ENCODE data around the gene SUPT20HL2.

GRCh38 chrX:24292353-24292752 lies 21.5 kb downstream of the SUPT20HL2 start:
- TF ChIP-seq TCF4 (CRISPR knock-in tag; IDR thresholded peaks at IDR 0.05; ENCODE audit: borderline replicate concordance) (no peak), PPARA (CRISPR knock-in tag; IDR thresholded peaks at IDR 0.05; ENCODE audit: borderline replicate concordance) (no peak), ARNTL (CRISPR knock-in tag; IDR thresholded peaks at IDR 0.05; ENCODE audit: borderline replicate concordance, low read depth) (no peak), SNAI2 (CRISPR knock-in tag; IDR thresholded peaks at IDR 0.05) (no peak), GLIS3 (CRISPR knock-in tag; IDR thresholded peaks at IDR 0.05) (no peak), ZNF565 (CRISPR knock-in tag; conservative IDR thresholded peaks at IDR 0.05; ENCODE audit: low read depth) (no peak), ZFP3 (CRISPR knock-in tag; IDR thresholded peaks at IDR 0.05) (no peak), ZC3H10 (CRISPR knock-in tag; IDR thresholded peaks at IDR 0.05) (no peak), ZNF8 (CRISPR knock-in tag; IDR thresholded peaks at IDR 0.05) (no peak), OSR1 (CRISPR knock-in tag; IDR thresholded peaks at IDR 0.05) (no peak)
- TF ChIP-seq, protein P1, sequence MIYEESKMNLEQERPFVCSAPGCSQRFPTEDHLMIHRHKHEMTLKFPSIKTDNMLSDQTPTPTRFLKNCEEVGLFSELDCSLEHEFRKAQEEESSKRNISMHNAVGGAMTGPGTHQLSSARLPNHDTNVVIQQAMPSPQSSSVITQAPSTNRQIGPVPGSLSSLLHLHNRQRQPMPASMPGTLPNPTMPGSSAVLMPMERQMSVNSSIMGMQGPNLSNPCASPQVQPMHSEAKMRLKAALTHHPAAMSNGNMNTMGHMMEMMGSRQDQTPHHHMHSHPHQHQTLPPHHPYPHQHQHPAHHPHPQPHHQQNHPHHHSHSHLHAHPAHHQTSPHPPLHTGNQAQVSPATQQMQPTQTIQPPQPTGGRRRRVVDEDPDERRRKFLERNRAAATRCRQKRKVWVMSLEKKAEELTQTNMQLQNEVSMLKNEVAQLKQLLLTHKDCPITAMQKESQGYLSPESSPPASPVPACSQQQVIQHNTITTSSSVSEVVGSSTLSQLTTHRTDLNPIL (CRISPR knock-in tag; IDR thresholded peaks at IDR 0.05; ENCODE audit: low read depth): no peak
- TF ChIP-seq, protein P2, sequence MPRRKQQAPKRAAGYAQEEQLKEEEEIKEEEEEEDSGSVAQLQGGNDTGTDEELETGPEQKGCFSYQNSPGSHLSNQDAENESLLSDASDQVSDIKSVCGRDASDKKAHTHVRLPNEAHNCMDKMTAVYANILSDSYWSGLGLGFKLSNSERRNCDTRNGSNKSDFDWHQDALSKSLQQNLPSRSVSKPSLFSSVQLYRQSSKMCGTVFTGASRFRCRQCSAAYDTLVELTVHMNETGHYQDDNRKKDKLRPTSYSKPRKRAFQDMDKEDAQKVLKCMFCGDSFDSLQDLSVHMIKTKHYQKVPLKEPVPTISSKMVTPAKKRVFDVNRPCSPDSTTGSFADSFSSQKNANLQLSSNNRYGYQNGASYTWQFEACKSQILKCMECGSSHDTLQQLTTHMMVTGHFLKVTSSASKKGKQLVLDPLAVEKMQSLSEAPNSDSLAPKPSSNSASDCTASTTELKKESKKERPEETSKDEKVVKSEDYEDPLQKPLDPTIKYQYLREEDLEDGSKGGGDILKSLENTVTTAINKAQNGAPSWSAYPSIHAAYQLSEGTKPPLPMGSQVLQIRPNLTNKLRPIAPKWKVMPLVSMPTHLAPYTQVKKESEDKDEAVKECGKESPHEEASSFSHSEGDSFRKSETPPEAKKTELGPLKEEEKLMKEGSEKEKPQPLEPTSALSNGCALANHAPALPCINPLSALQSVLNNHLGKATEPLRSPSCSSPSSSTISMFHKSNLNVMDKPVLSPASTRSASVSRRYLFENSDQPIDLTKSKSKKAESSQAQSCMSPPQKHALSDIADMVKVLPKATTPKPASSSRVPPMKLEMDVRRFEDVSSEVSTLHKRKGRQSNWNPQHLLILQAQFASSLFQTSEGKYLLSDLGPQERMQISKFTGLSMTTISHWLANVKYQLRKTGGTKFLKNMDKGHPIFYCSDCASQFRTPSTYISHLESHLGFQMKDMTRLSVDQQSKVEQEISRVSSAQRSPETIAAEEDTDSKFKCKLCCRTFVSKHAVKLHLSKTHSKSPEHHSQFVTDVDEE (CRISPR knock-in tag; IDR thresholded peaks at IDR 0.05): no peak
